PFSK-1 (cell line): ENCODE data around the gene FOSL2.

Experiments
- POLR2AphosphoS5 ChIP-seq: IDR thresholded peaks from 2 replicates; pipeline ENCODE4 v1.6.1; 2012; ENCODE audit warnings: low read depth, mild to moderate bottlenecking, control low read depth, low read length, moderate library complexity
- SIN3A ChIP-seq: IDR thresholded peaks from 2 replicates; pipeline ENCODE4 v1.6.1; 2012; ENCODE audit warnings: mild to moderate bottlenecking, low read length, moderate library complexity, borderline replicate concordance; ENCODE audit not compliant: insufficient read depth
- TAF1 ChIP-seq: IDR thresholded peaks from 2 replicates; pipeline ENCODE4 v1.6.1; 2012; ENCODE audit warnings: low read length, control low read depth, borderline replicate concordance; ENCODE audit not compliant: insufficient read depth
- TF ChIP-seq, protein P1 (sequence below), 2 experiments: IDR thresholded peaks; 2 replicates each; pipeline versions ENCODE4 v1.6.1 to v1.8.0; 2011 to 2012; ENCODE audit warnings: low read depth in 2 of 2, low read length in 2 of 2, control low read depth in 1 of 2, inconsistent platforms in 1 of 2, mild to moderate bottlenecking in 1 of 2, moderate library complexity in 1 of 2; ENCODE audit not compliant: insufficient read depth in 1 of 2

DNA sequence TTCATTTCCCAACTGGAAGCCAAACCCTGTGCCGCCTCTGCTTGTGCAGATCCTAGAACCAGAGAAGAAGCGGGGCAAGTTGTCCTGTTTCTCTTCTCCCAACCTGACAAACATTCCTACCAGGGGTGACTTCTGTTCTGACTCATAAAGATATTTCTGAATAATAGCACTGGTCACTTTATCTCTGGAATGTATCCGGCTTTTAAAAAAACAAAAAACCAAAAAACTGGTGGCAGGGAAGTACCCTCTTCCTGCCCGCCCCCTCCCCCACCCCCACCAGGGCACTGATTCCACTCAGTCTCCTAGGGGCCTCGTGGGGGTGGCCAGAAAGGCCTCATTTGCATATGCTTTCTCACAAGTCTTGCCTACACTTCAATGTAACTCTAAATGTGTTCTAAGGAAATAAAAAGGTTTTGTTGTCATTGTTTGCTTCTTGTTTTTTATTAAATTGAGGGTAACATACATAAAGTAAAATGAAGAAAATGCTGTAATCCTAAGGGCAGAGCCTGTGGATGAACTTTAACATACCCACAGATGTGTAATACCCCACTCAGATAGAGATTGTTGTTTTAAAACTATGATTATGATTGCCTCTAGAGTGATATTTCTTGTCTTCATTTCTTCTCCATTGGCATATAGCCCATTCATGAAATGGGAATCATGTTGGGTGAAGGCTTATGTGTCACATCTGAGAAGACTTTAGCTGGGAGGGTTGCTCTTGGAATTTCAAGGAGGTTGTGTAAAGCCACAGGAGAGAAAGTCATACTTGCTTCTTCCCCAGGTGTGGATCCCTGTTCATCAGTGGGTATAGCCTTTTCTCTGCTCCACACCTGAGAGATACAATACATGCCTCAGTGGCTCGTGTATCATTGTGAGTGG lies 5.3 kb upstream of the FOSL2 start:
- TF ChIP-seq, protein P1, sequence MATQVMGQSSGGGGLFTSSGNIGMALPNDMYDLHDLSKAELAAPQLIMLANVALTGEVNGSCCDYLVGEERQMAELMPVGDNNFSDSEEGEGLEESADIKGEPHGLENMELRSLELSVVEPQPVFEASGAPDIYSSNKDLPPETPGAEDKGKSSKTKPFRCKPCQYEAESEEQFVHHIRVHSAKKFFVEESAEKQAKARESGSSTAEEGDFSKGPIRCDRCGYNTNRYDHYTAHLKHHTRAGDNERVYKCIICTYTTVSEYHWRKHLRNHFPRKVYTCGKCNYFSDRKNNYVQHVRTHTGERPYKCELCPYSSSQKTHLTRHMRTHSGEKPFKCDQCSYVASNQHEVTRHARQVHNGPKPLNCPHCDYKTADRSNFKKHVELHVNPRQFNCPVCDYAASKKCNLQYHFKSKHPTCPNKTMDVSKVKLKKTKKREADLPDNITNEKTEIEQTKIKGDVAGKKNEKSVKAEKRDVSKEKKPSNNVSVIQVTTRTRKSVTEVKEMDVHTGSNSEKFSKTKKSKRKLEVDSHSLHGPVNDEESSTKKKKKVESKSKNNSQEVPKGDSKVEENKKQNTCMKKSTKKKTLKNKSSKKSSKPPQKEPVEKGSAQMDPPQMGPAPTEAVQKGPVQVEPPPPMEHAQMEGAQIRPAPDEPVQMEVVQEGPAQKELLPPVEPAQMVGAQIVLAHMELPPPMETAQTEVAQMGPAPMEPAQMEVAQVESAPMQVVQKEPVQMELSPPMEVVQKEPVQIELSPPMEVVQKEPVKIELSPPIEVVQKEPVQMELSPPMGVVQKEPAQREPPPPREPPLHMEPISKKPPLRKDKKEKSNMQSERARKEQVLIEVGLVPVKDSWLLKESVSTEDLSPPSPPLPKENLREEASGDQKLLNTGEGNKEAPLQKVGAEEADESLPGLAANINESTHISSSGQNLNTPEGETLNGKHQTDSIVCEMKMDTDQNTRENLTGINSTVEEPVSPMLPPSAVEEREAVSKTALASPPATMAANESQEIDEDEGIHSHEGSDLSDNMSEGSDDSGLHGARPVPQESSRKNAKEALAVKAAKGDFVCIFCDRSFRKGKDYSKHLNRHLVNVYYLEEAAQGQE (IDR thresholded peaks at IDR 0.05; ENCODE audit: insufficient read depth in 1 of 2, low read depth in 2 of 2, low read length in 2 of 2): no peak
- TF ChIP-seq POLR2AphosphoS5: no peak
- no peak for TF ChIP-seq TAF1
- TF ChIP-seq SIN3A: no peak
